H1 (cell line): ENCODE results near the gene DOCK3. TPM values are rescaled to one million over a fixed set of nuclear protein-coding genes. Genes with fewer than 3 reads are reported as not detected.
"Not testable (repeated sequence)": the region's sequence is repeated elsewhere in the genome, so short reads cannot be mapped to it uniquely, and the experiment has no call there.

ENCODE experiments used
- CTCF ChIA-PET: fragments of 300-600 bp; sonication (Branson Sonifier 250); formaldehyde crosslinking; loops from one replicate; lab custom pipeline; 2021; ENCODE audit not compliant: partially characterized antibody; lab: Charles Lee
- POLR2A ChIA-PET: fragments of 300-600 bp; sonication (Branson Sonifier 250); formaldehyde crosslinking; loops from one replicate; lab custom pipeline; 2021; ENCODE audit warnings: inconsistent platforms; ENCODE audit not compliant: partially characterized antibody; lab: Charles Lee
- DNase-seq, 2 experiments: peaks; one replicate each; pipeline versions ENCODE4 v3.0.0 to v3.0.0-alpha.2; 2010 to 2022; ENCODE audit warnings: low spot score in 2 of 2, low read depth in 1 of 2, mixed read lengths in 1 of 2
- FAIRE-seq: peaks from 2 replicates; lab custom pipeline; 2011; peaks lifted over from hg19 to GRCh38; lab: Jason Lieb, UNC
- H2AFZ ChIP-seq: 2 replicates; pipeline ENCODE4 v1.8.1; 2012; ENCODE audit warnings: low read length, inconsistent platforms
- H2AK5ac ChIP-seq: 2 replicates; pipeline ENCODE4 v1.6.1; 2013; ENCODE audit warnings: low read depth, low read length
- H2BK120ac ChIP-seq: replicated peaks from 2 replicates; pipeline ENCODE3; 2013; ENCODE audit warnings: low read depth, low read length, inconsistent platforms
- H2BK12ac ChIP-seq: 2 replicates; pipeline ENCODE4 v1.6.1; 2013; ENCODE audit warnings: low read depth, low read length
- H2BK15ac ChIP-seq: 2 replicates; pipeline ENCODE4 v1.6.1; 2013; ENCODE audit warnings: low read length
- H2BK20ac ChIP-seq: 2 replicates; pipeline ENCODE4 v1.6.1; 2013; ENCODE audit warnings: low read length
- H2BK5ac ChIP-seq: 2 replicates; pipeline ENCODE4 v1.6.1; 2013; ENCODE audit warnings: low read depth, low read length
- H3K14ac ChIP-seq: 2 replicates; pipeline ENCODE4 v1.6.1; 2013; ENCODE audit warnings: inconsistent platforms; ENCODE audit not compliant: insufficient read length
- H3K18ac ChIP-seq: 2 replicates; pipeline ENCODE4 v1.6.1; 2013; ENCODE audit warnings: low read length; ENCODE audit errors: extremely low read depth
- H3K23ac ChIP-seq: 2 replicates; pipeline ENCODE4 v1.6.1; 2013; ENCODE audit warnings: inconsistent platforms; ENCODE audit not compliant: insufficient read length
- H3K23me2 ChIP-seq: 2 replicates; pipeline ENCODE4 v1.6.1; 2013; ENCODE audit warnings: low read depth, low read length
- H3K27ac ChIP-seq: 2 replicates; pipeline ENCODE4 v1.6.1; 2011; ENCODE audit warnings: low read depth, low read length, inconsistent platforms
- H3K27me3 ChIP-seq, 4 experiments: replicated peaks in 1 of 4; 1 replicate in 1 of 4; 2 replicates in 3 of 4; pipeline versions ENCODE4 v1.6.1 to v1.8.1; 2011 to 2013; ENCODE audit warnings: low read length in 3 of 4, mild to moderate bottlenecking in 3 of 4, inconsistent platforms in 2 of 4, mixed read lengths in 2 of 4, moderate library complexity in 1 of 4; ENCODE audit not compliant: control insufficient read depth in 3 of 4, insufficient read depth in 3 of 4; ENCODE audit errors: extremely low read depth in 1 of 4
- H3K36me3 ChIP-seq, 4 experiments: 2 replicates each; pipeline versions ENCODE4 v1.6.1 to v1.8.1; 2011 to 2013; ENCODE audit warnings: mild to moderate bottlenecking in 4 of 4, low read length in 3 of 4, moderate library complexity in 2 of 4, control low read depth in 1 of 4, inconsistent platforms in 1 of 4; ENCODE audit not compliant: insufficient read depth in 4 of 4, control insufficient read depth in 2 of 4
- H3K4ac ChIP-seq: replicated peaks from 2 replicates; pipeline ENCODE3; 2013; ENCODE audit warnings: low read length, low read depth, mixed read lengths, inconsistent platforms; ENCODE audit not compliant: insufficient read length
- H3K4me1 ChIP-seq, 4 experiments: replicated peaks in 1 of 4; 1 replicate in 1 of 4; 2 replicates in 3 of 4; pipeline versions ENCODE4 v1.6.1 to v1.8.1; 2011 to 2013; ENCODE audit warnings: low read length in 3 of 4, inconsistent platforms in 2 of 4, mixed read lengths in 1 of 4; ENCODE audit not compliant: insufficient read depth in 4 of 4, control insufficient read depth in 3 of 4
- H3K4me2 ChIP-seq, 2 experiments: 2 replicates each; pipeline versions ENCODE4 v1.6.1 to v1.8.1; 2011 to 2013; ENCODE audit warnings: low read depth in 2 of 2, low read length in 2 of 2, control low read depth in 1 of 2, inconsistent platforms in 1 of 2, mild to moderate bottlenecking in 1 of 2; ENCODE audit not compliant: insufficient read depth in 1 of 2
- H3K4me3 ChIP-seq, 4 experiments: fragments of 200-600, 300-600 bp in 1 of 4; sonication (generic), shearing (Covaris generic), sonication (Bioruptor Twin) in 1 of 4; 2 replicates each; pipeline versions ENCODE4 v1.5.1 to v1.8.1; 2011 to 2016; ENCODE audit warnings: low read length in 4 of 4, low read depth in 3 of 4, control low read depth in 2 of 4, inconsistent platforms in 2 of 4, mild to moderate bottlenecking in 2 of 4, mixed read lengths in 1 of 4, moderate library complexity in 1 of 4; ENCODE audit not compliant: insufficient read depth in 2 of 4; ENCODE audit errors: extremely low read depth in 1 of 4
- H3K56ac ChIP-seq: replicated peaks from 2 replicates; pipeline ENCODE3; 2013; ENCODE audit warnings: low read depth, mild to moderate bottlenecking, mixed read lengths, low read length, inconsistent platforms; ENCODE audit not compliant: insufficient read length
- H3K79me1 ChIP-seq: 2 replicates; pipeline ENCODE4 v1.6.1; 2013; ENCODE audit warnings: low read depth, low read length, control low read depth
- H3K79me2 ChIP-seq, 2 experiments: 2 replicates each; pipeline versions ENCODE4 v1.6.1 to v1.8.1; 2012 to 2013; ENCODE audit warnings: low read length in 2 of 2, mild to moderate bottlenecking in 2 of 2, inconsistent platforms in 1 of 2; ENCODE audit not compliant: insufficient read depth in 2 of 2, control insufficient read depth in 1 of 2
- H3K9ac ChIP-seq, 4 experiments: replicated peaks in 1 of 4; 1 replicate in 1 of 4; 2 replicates in 3 of 4; pipeline versions ENCODE4 v1.6.1 to v1.8.1; 2011 to 2013; ENCODE audit warnings: low read depth in 3 of 4, low read length in 3 of 4, control low read depth in 2 of 4, mild to moderate bottlenecking in 2 of 4, moderate library complexity in 2 of 4, inconsistent platforms in 1 of 4; ENCODE audit errors: extremely low read depth in 1 of 4
- H3K9me3 ChIP-seq, 2 experiments: 2 replicates each; pipeline versions ENCODE4 v1.6.1 to v1.8.1; 2012 to 2013; ENCODE audit warnings: mild to moderate bottlenecking in 2 of 2, moderate library complexity in 2 of 2, control low read depth in 1 of 2, inconsistent platforms in 1 of 2, low read depth in 1 of 2, low read length in 1 of 2, mixed read lengths in 1 of 2; ENCODE audit not compliant: insufficient read depth in 2 of 2
- H4K20me1 ChIP-seq, 2 experiments: replicated peaks in 1 of 2; 2 replicates each; pipeline versions ENCODE3 to v1.8.1; 2011 to 2013; ENCODE audit warnings: inconsistent platforms in 2 of 2, low read length in 2 of 2, mild to moderate bottlenecking in 1 of 2; ENCODE audit not compliant: insufficient read depth in 2 of 2, control insufficient read depth in 1 of 2
- H4K5ac ChIP-seq: 2 replicates; pipeline ENCODE4 v1.6.1; 2013; ENCODE audit warnings: low read length, low read depth, mixed read lengths, inconsistent platforms; ENCODE audit not compliant: insufficient read length
- H4K8ac ChIP-seq: 2 replicates; pipeline ENCODE4 v1.8.0; 2013; ENCODE audit warnings: mild to moderate bottlenecking, moderate library complexity, low read length, inconsistent platforms; ENCODE audit not compliant: insufficient read depth; ENCODE audit errors: extremely low read depth
- H4K91ac ChIP-seq: replicated peaks from 2 replicates; pipeline ENCODE3; 2013; ENCODE audit warnings: low read length, mixed read lengths, inconsistent platforms; ENCODE audit not compliant: insufficient read length
- WGBS, 2 experiments: shearing (Covaris generic) in 1 of 2; methylation state at CpG; one replicate each; pipeline versions ENCODE4 v1.1.6 to v1.1.7; 2013 to 2015; ENCODE audit warnings: low lambda C conversion rate in 2 of 2, mixed read lengths in 2 of 2, inconsistent platforms in 1 of 2, low coverage in 1 of 2, missing lambda C conversion rate in 1 of 2; ENCODE audit not compliant: insufficient replicate concordance in 2 of 2, insufficient coverage in 1 of 2, insufficient read length in 1 of 2; ENCODE audit errors: extremely low coverage in 1 of 2, missing lambda C conversion rate in 1 of 2; 5-methylcytosine and 5-hydroxymethylcytosine counted together
- polyA plus RNA-seq, 7 experiments: library from polyadenylated mRNA; depleted of rRNA in 3 of 7; stranded (reverse) in 5 of 7; unstranded in 2 of 7; fragments of >200 nt in 5 of 7; fragments of 200-250 nt in 2 of 7; gene quantifications; 1 replicate in 5 of 7; 2 replicates in 1 of 7; 4 replicates in 1 of 7; pipeline versions ENCODE4 v1.2.1 to v1.2.3, GENCODE V29; 2011 to 2013; ENCODE audit warnings: missing spikeins in 2 of 7, mixed read lengths in 2 of 7
- total RNA-seq: library from RNA; stranded (reverse); fragmentation: NEBNext Ultra II Directional; extraction: Animal tissue kit (Norgen Biotek cat#: 25700); gene quantifications from 2 replicates; pipeline ENCODE4 v1.2.1, GENCODE V29; 2021

The DOCK3 gene
- total and polyA plus RNA-seq, 2 of the 8 experiments (the other 6 are each of a cell fraction or from before 2014, with no cell fraction given), result 2.7 to 5.0 TPM

GRCh38 chr3:50882733-50883132 is 208.0 kb downstream of the DOCK3 start:
- H2AK5ac ChIP-seq, H3K9ac ChIP-seq, H3K9me3 ChIP-seq, H3K4me2 ChIP-seq, H3K14ac ChIP-seq, H3K27me3 ChIP-seq, H3K23ac ChIP-seq, H2AFZ ChIP-seq, FAIRE-seq, H2BK120ac ChIP-seq, POLR2A ChIA-PET, H2BK20ac ChIP-seq, H3K23me2 ChIP-seq, CTCF ChIA-PET, H3K4me3 ChIP-seq, H4K91ac ChIP-seq, H3K56ac ChIP-seq, H2BK5ac ChIP-seq, H2BK12ac ChIP-seq, H3K27ac ChIP-seq, H4K5ac ChIP-seq, H3K18ac ChIP-seq, DNase-seq, H2BK15ac ChIP-seq, H3K36me3 ChIP-seq, H4K20me1 ChIP-seq, H3K4ac ChIP-seq, H3K79me1 ChIP-seq, H4K8ac ChIP-seq, H3K4me1 ChIP-seq, H3K79me2 ChIP-seq: not testable (repeated sequence)
- WGBS, 2 experiments, result 100% methylated on average over 1 of the region's 1 CpG; no CpG with 5 or more reads in 1 of the 2 experiments
